H1 (cell line): ENCODE measurements around the gene SKP1. TPM values are rescaled to one million over a fixed set of nuclear protein-coding genes. Genes with fewer than 3 reads are reported as not detected.

Experiments
- BACH1 ChIP-seq: IDR thresholded peaks from 2 replicates; pipeline ENCODE4 v1.6.1; 2012; ENCODE audit warnings: low read length, improper control_type of control experiment
- BCL11A ChIP-seq, 2 experiments: IDR thresholded peaks; one replicate each; pipeline ENCODE4 v1.6.1; 2011; ENCODE audit warnings: low read depth in 2 of 2, low read length in 2 of 2, mild to moderate bottlenecking in 2 of 2
- CEBPB ChIP-seq: IDR thresholded peaks from 2 replicates; pipeline ENCODE4 v1.6.1; 2012; ENCODE audit warnings: low read depth, low read length
- CHD1 ChIP-seq: IDR thresholded peaks from 2 replicates; pipeline ENCODE4 v1.6.1; 2012; ENCODE audit warnings: low read depth, low read length, improper control_type of control experiment
- CREB1 ChIP-seq: IDR thresholded peaks from 2 replicates; pipeline ENCODE4 v1.6.1; 2012; ENCODE audit warnings: inconsistent platforms
- EZH2 ChIP-seq: fragments of 200-600 bp; sonication (generic); IDR thresholded peaks from 2 replicates; pipeline ENCODE4 v1.7.1; 2012; ENCODE audit warnings: low read depth, mild to moderate bottlenecking, moderate library complexity, low read length, inconsistent platforms; ENCODE audit not compliant: severe bottlenecking
- FOSL1 ChIP-seq: IDR thresholded peaks from 2 replicates; pipeline ENCODE4 v1.6.1; 2011; ENCODE audit warnings: mild to moderate bottlenecking, low read depth, low read length, moderate library complexity; ENCODE audit not compliant: insufficient read depth
- GTF2F1 ChIP-seq: IDR thresholded peaks from 2 replicates; pipeline ENCODE4 v1.6.1; 2012; ENCODE audit warnings: low read depth, low read length, improper control_type of control experiment, borderline replicate concordance
- HDAC6 ChIP-seq: IDR thresholded peaks from one replicate; pipeline ENCODE4 v1.7.1; 2012; ENCODE audit warnings: low read depth, mild to moderate bottlenecking, inconsistent platforms, low read length, moderate library complexity
- KDM1A ChIP-seq: fragments of 200-600, 300-600 bp; sonication (generic); IDR thresholded peaks from 2 replicates; pipeline ENCODE4 v1.7.1; 2016; ENCODE audit warnings: mild to moderate bottlenecking, low read length, borderline replicate concordance
- MAFK ChIP-seq: IDR thresholded peaks from 2 replicates; pipeline ENCODE4 v1.6.1; 2012; ENCODE audit warnings: low read depth, mild to moderate bottlenecking, improper control_type of control experiment, low read length
- NRF1 ChIP-seq: IDR thresholded peaks from 2 replicates; pipeline ENCODE4 v1.6.1; 2011; ENCODE audit warnings: mild to moderate bottlenecking, low read depth, low read length, improper control_type of control experiment
- POLR2AphosphoS5 ChIP-seq: IDR thresholded peaks from 2 replicates; pipeline ENCODE4 v1.6.1; 2011; ENCODE audit warnings: low read depth, low read length
- POU5F1 ChIP-seq: IDR thresholded peaks from 2 replicates; pipeline ENCODE4 v1.6.1; 2011; ENCODE audit warnings: low read depth, mild to moderate bottlenecking, low read length, moderate library complexity
- RBBP5 ChIP-seq: IDR thresholded peaks from 2 replicates; pipeline ENCODE4 v1.7.1; 2012; ENCODE audit warnings: low read depth, mild to moderate bottlenecking, inconsistent platforms, low read length, moderate library complexity, borderline replicate concordance
- SIN3A ChIP-seq, 2 experiments: IDR thresholded peaks in 1 of 2; conservative IDR thresholded peaks in 1 of 2; 2 replicates each; pipeline ENCODE4 v1.6.1; 2011 to 2012; ENCODE audit warnings: low read length in 2 of 2, improper control_type of control experiment in 1 of 2, low read depth in 1 of 2, mild to moderate bottlenecking in 1 of 2
- SP2 ChIP-seq: IDR thresholded peaks from 2 replicates; pipeline ENCODE4 v1.6.1; 2012; ENCODE audit warnings: mild to moderate bottlenecking, low read length, inconsistent platforms
- SP4 ChIP-seq: IDR thresholded peaks from 2 replicates; pipeline ENCODE4 v1.6.1; 2012; ENCODE audit warnings: low read length, inconsistent platforms
- SRF ChIP-seq: IDR thresholded peaks from 2 replicates; pipeline ENCODE4 v1.6.1; 2011; ENCODE audit warnings: mild to moderate bottlenecking, low read depth, low read length, moderate library complexity
- TAF1 ChIP-seq: IDR thresholded peaks from 2 replicates; pipeline ENCODE4 v1.6.1; 2011; ENCODE audit warnings: mild to moderate bottlenecking, low read depth, low read length
- TAF7 ChIP-seq: optimal IDR thresholded peaks from 2 replicates; pipeline ENCODE3; 2011; ENCODE audit warnings: low read depth, mild to moderate bottlenecking, inconsistent platforms, low read length, moderate library complexity, borderline replicate concordance
- TBP ChIP-seq: IDR thresholded peaks from 2 replicates; pipeline ENCODE4 v1.6.1; 2011; ENCODE audit warnings: low read depth, low read length, improper control_type of control experiment
- YY1 ChIP-seq: IDR thresholded peaks from 2 replicates; pipeline ENCODE4 v1.6.1; 2011; ENCODE audit warnings: low read depth, mild to moderate bottlenecking, low read length
- polyA plus RNA-seq, 7 experiments: library from polyadenylated mRNA; depleted of rRNA in 3 of 7; stranded (reverse) in 5 of 7; unstranded in 2 of 7; fragments of >200 nt in 5 of 7; fragments of 200-250 nt in 2 of 7; gene quantifications; 1 replicate in 5 of 7; 2 replicates in 1 of 7; 4 replicates in 1 of 7; pipeline versions ENCODE4 v1.2.1 to v1.2.3, GENCODE V29; 2011 to 2013; ENCODE audit warnings: missing spikeins in 2 of 7, mixed read lengths in 2 of 7
- total RNA-seq: library from RNA; stranded (reverse); fragmentation: NEBNext Ultra II Directional; extraction: Animal tissue kit (Norgen Biotek cat#: 25700); gene quantifications from 2 replicates; pipeline ENCODE4 v1.2.1, GENCODE V29; 2021
- TF ChIP-seq, protein P1 (sequence below): IDR thresholded peaks from 2 replicates; pipeline ENCODE4 v1.6.1; 2012; ENCODE audit warnings: low read length, inconsistent platforms

SKP1 gene
- total and polyA plus RNA-seq, 2 of the 8 experiments (the other 6 are each of a cell fraction or from before 2014, with no cell fraction given): 163 to 332 TPM

DNA sequence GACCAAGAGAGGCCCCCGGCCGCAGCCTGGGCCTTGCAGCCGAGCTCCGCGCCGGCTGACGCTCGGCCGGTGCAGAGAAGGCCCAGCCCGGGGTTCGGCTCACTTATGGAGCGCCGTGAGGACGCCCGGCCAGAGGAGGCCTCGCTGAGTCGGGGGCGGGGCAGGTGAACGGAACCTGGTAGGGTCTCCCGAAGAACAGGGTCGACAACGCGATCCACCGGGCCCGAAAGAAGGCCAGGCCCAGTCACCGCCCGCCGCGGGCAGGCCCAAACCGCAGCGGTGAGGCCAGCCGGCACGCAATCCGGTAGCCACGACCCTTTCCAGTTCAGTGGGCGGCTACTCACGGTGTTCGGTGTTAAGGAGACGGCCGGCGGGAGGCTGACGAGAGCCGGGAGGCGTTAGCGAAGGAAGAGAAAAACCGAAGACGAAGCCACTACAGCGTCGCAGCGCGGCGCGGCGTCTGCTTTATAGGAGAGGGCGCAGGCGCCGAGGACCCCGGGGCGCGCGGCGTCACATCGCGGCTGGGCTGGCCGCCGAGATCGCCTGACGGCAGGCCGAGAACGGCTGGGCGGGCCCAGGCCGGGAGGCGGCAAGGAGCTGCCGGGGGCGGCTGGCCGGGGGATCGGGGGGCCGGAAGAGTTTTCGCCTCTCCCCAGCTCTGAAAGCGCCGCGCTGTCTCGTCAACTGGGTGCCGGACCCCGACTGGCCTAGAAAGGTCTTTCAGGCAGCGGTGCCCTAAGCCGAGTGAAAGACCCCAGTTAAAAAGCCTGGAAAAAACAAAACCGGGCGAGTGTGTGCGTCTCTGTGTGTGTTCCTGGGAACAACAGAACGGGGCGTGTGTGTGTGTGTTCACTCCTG is at the start of gene SKP1 (continued):
- peak; percentile 47 to 62; a peak in 2 of 4 replicates for TF ChIP-seq SIN3A (conservative IDR thresholded peaks at IDR 0.05 in 1 of 2, IDR thresholded peaks at IDR 0.05 in 1 of 2; ENCODE audit: low read depth in 1 of 2, low read length in 2 of 2)
- peak; percentile 99 for TF ChIP-seq POLR2AphosphoS5
- peak; percentile 63; the same call in 1 of the 2 replicates for TF ChIP-seq CHD1
- no peak for TF ChIP-seq MAFK
- no peak for TF ChIP-seq SP2
- TF ChIP-seq KDM1A: no peak
- no peak for TF ChIP-seq SRF
- TF ChIP-seq NRF1: peak; percentile 22; the same call in 1 of the 2 replicates
- peak; percentile 97 for TF ChIP-seq TBP
- no peak for TF ChIP-seq HDAC6
- peak; percentile 78 for TF ChIP-seq CREB1
- TF ChIP-seq BCL11A (IDR thresholded peaks at IDR 0.05; ENCODE audit: low read depth in 2 of 2, low read length in 2 of 2): no peak
- TF ChIP-seq TAF7: peak; percentile 95
- TF ChIP-seq GTF2F1: peak; percentile 98
- TF ChIP-seq FOSL1: peak; percentile 33; the same call in 1 of the 2 replicates
- TF ChIP-seq BACH1: no peak
- TF ChIP-seq EZH2: no peak
- TF ChIP-seq CEBPB: no peak
- TF ChIP-seq, protein P1, sequence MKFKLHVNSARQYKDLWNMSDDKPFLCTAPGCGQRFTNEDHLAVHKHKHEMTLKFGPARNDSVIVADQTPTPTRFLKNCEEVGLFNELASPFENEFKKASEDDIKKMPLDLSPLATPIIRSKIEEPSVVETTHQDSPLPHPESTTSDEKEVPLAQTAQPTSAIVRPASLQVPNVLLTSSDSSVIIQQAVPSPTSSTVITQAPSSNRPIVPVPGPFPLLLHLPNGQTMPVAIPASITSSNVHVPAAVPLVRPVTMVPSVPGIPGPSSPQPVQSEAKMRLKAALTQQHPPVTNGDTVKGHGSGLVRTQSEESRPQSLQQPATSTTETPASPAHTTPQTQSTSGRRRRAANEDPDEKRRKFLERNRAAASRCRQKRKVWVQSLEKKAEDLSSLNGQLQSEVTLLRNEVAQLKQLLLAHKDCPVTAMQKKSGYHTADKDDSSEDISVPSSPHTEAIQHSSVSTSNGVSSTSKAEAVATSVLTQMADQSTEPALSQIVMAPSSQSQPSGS: 0 out of 2 replicates have a peak, but pooled peaks have one; percentile 18
- peak; percentile 98 for TF ChIP-seq SP4
- TF ChIP-seq RBBP5: 0 out of 2 replicates have a peak, but pooled peaks have one; percentile 89
- no peak for TF ChIP-seq YY1
- TF ChIP-seq POU5F1: no peak
- TF ChIP-seq TAF1: peak; percentile 99
